Sigmoid colon (tissue), 7 donors: ENCODE measurements around the gene ENO3. TPM values are rescaled to one million over a fixed set of nuclear protein-coding genes. Genes with fewer than 3 reads are reported as not detected.

Experiments
- DNase-seq: peaks from one replicate; pipeline ENCODE4 v3.0.0-alpha.2; 2019
- H3K27ac ChIP-seq, 4 donors: fragments of 200-600 bp; sonication (generic); one replicate each; pipeline ENCODE4 v1.5.1; 2016 to 2019; ENCODE audit warnings: mild to moderate bottlenecking in 1 of 4
- H3K27me3 ChIP-seq, 3 donors: fragments of 200-600 bp; sonication (generic); one replicate each; pipeline ENCODE4 v1.5.1; 2019; ENCODE audit warnings: mild to moderate bottlenecking in 1 of 3
- H3K36me3 ChIP-seq, 4 donors: fragments of 200-600 bp; sonication (generic); one replicate each; pipeline ENCODE4 v1.5.1; 2016 to 2019
- H3K4me1 ChIP-seq, 4 donors: fragments of 200-600 bp; sonication (generic); one replicate each; pipeline ENCODE4 v1.5.1; 2017 to 2019
- H3K4me3 ChIP-seq, 4 donors: fragments of 200-600 bp; sonication (generic); one replicate each; pipeline ENCODE4 v1.5.1; 2017 to 2019; ENCODE audit warnings: mild to moderate bottlenecking in 2 of 4, moderate library complexity in 1 of 4
- H3K9me3 ChIP-seq, 4 donors: fragments of 200-600 bp in 3 of 4; sonication (generic) in 3 of 4; one replicate each; pipeline versions ENCODE4 v1.5.1 to v1.6.1; 2013 to 2019
- EP300 ChIP-seq, 4 donors: sonication (generic); formaldehyde crosslinking; IDR thresholded peaks; one replicate each; pipeline ENCODE4 v1.6.1; 2017; ENCODE audit warnings: antibody characterized with exemption in 4 of 4
- POLR2A ChIP-seq, 2 donors: fragments of 450-650 bp; IDR thresholded peaks; one replicate each; pipeline ENCODE4 v1.6.1; 2016; ENCODE audit warnings: antibody characterized with exemption in 2 of 2, mild to moderate bottlenecking in 2 of 2, moderate library complexity in 2 of 2
- POLR2AphosphoS5 ChIP-seq, 4 donors: sonication (generic); formaldehyde crosslinking; IDR thresholded peaks; one replicate each; pipeline ENCODE4 v1.6.1; 2017; ENCODE audit warnings: antibody characterized with exemption in 4 of 4
- WGBS, 2 donors: extraction: QIAGEN DNeasy Blood & Tissue Kit; methylation state at CpG; one replicate each; pipeline ENCODE4 v1.1.7; 2013; 5-methylcytosine and 5-hydroxymethylcytosine counted together
- intact Hi-C: fragments of 100-400 bp; cut with DNase I; formaldehyde crosslinking; loops from one replicate; pipeline ENCODE4 v1.15.1; 2023
- polyA plus RNA-seq, 3 donors: library from polyadenylated mRNA; stranded (reverse); fragments of 200-250 nt; gene quantifications; one replicate each; pipeline ENCODE4 v1.2.3, GENCODE V29; 2013
- total RNA-seq, 4 donors: library from RNA; depleted of rRNA; stranded (reverse); fragments of >200 nt; gene quantifications; one replicate each; pipeline ENCODE4 v1.1.0, GENCODE V29; 2016
- TF ChIP-seq, protein P1 (sequence below), 4 experiments: fragments of 450-650 bp in 3 of 4; fragments of 200-600 bp in 1 of 4; IDR thresholded peaks; one replicate each; pipeline ENCODE4 v1.5.1; 2016 to 2019; ENCODE audit warnings: antibody characterized with exemption in 4 of 4, mild to moderate bottlenecking in 3 of 4, moderate library complexity in 2 of 4
- donor health status: healthy with polysubstance abuse.
- donor health status: Bipolar disorder and iron deficiency.
- donor health status: healthy.

Gene ENO3
- total and polyA plus RNA-seq, 7 donors = 0.69 to 10.3 (median 5.4) TPM

DNA sequence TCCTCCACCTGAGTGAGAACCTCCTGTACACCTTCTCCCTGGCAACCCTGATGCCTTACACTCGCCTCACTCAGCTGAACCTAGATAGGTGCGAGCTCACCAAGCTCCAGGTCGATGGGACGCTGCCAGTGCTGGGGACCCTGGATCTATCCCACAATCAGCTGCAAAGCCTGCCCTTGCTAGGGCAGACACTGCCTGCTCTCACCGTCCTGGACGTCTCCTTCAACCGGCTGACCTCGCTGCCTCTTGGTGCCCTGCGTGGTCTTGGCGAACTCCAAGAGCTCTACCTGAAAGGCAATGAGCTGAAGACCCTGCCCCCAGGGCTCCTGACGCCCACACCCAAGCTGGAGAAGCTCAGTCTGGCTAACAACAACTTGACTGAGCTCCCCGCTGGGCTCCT is 18.2 kb upstream of the ENO3 start:
- 91 to 95% methylated on average over 12 of the region's 12 CpGs for WGBS, 2 donors
- H3K9me3 ChIP-seq = no peaks in the 10 kb centered on the region
- H3K4me3 ChIP-seq = no peak overlapping the region
- intact Hi-C loops = no loop called here
- H3K27me3 ChIP-seq = no peaks in the 10 kb centered on the region
- H3K36me3 ChIP-seq = peaks cover 6 to 20% (median 12%) of the 10 kb centered on the region in 4 donors
- H3K27ac ChIP-seq = no peak overlapping the region
- no peak for DNase-seq
- H3K4me1 ChIP-seq = peaks cover 0 to 14% (median 9%) of the 10 kb centered on the region in 4 donors
- no peak for TF ChIP-seq POLR2A (IDR thresholded peaks at IDR 0.05)
- TF ChIP-seq, protein P1, sequence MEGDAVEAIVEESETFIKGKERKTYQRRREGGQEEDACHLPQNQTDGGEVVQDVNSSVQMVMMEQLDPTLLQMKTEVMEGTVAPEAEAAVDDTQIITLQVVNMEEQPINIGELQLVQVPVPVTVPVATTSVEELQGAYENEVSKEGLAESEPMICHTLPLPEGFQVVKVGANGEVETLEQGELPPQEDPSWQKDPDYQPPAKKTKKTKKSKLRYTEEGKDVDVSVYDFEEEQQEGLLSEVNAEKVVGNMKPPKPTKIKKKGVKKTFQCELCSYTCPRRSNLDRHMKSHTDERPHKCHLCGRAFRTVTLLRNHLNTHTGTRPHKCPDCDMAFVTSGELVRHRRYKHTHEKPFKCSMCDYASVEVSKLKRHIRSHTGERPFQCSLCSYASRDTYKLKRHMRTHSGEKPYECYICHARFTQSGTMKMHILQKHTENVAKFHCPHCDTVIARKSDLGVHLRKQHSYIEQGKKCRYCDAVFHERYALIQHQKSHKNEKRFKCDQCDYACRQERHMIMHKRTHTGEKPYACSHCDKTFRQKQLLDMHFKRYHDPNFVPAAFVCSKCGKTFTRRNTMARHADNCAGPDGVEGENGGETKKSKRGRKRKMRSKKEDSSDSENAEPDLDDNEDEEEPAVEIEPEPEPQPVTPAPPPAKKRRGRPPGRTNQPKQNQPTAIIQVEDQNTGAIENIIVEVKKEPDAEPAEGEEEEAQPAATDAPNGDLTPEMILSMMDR (IDR thresholded peaks at IDR 0.05) = no peak
- no peak for TF ChIP-seq EP300 (IDR thresholded peaks at IDR 0.05)
- no peak for TF ChIP-seq POLR2AphosphoS5 (IDR thresholded peaks at IDR 0.05)

DNA sequence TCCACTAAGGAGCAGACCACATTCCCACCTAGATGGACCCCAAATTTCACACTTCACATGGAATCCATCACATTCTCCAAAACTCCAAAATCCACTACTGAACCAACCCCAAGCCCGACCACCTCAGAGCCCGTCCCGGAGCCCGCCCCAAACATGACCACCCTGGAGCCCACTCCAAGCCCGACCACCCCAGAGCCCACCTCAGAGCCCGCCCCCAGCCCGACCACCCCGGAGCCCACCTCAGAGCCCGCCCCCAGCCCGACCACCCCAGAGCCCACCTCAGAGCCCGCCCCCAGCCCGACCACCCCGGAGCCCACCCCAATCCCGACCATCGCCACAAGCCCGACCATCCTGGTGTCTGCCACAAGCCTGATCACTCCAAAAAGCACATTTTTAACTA is 17.3 kb upstream of the ENO3 start:
- intact Hi-C loops = no loop called here
- Histone ChIP-seq H3K27ac (no peak overlapping the region), H3K9me3 (no peaks in the 10 kb centered on the region), H3K4me1 (peaks cover 0 to 23% (median 17%) of the 10 kb centered on the region in 4 donors), H3K4me3 (no peak overlapping the region), H3K36me3 (peaks cover 13 to 27% (median 16%) of the 10 kb centered on the region in 4 donors), H3K27me3 (no peaks in the 10 kb centered on the region)
- no peak for TF ChIP-seq EP300 (IDR thresholded peaks at IDR 0.05)
- no peak for TF ChIP-seq POLR2A (IDR thresholded peaks at IDR 0.05)
- no peak for TF ChIP-seq POLR2AphosphoS5 (IDR thresholded peaks at IDR 0.05)
- TF ChIP-seq, protein P1 (IDR thresholded peaks at IDR 0.05) = no peak
- no peak for DNase-seq
- 74 to 80% methylated on average over 16 of the region's 16 CpGs for WGBS, 2 donors

DNA sequence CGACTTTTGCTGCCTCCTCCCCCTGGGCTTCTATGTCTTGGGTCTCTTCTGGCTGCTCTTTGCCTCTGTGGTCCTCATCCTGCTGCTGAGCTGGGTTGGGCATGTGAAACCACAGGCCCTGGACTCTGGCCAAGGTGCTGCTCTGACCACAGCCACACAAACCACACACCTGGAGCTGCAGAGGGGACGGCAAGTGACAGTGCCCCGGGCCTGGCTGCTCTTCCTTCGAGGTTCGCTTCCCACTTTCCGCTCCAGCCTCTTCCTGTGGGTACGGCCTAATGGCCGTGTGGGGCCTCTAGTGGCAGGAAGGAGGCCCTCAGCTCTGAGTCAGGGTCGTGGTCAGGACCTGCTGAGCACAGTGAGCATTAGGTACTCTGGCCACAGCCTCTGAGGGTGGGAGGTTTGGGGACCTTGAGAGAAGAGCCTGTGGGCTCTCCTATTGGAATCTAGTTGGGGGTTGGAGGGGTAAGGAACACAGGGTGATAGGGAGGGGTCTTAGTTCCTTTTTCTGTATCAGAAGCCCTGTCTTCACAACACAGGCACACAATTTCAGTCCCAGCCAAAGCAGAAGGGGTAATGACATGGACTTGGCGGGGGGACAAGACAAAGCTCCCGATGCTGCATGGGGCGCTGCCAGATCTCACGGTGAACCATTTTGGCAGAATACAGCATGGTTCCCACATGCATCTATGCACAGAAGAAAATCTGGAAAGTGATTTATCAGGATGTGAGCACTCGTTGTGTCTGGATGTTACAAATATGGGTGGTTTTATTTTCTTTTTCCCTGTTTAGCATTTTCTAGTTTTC is 16.5 kb upstream of the ENO3 start:
- intact Hi-C loops = no loop called here
- no peaks in the 10 kb centered on the region for H3K9me3 ChIP-seq
- H3K4me1 ChIP-seq = peaks cover 0 to 30% (median 24%) of the 10 kb centered on the region in 4 donors
- no peaks in the 10 kb centered on the region for H3K27me3 ChIP-seq
- no peak for DNase-seq
- H3K4me3 ChIP-seq = no peak overlapping the region
- H3K27ac ChIP-seq = peak overlapping the region in 3 of 4 donors; percentile 5 to 42 (median 42)
- peaks cover 13 to 27% (median 16%) of the 10 kb centered on the region in 4 donors for H3K36me3 ChIP-seq
- TF ChIP-seq, protein P1 (IDR thresholded peaks at IDR 0.05) = peak in 1 of 4 experiments; percentile 6
- no peak for TF ChIP-seq EP300 (IDR thresholded peaks at IDR 0.05)
- TF ChIP-seq POLR2A (IDR thresholded peaks at IDR 0.05) = no peak
- 28 to 38% methylated on average over 14 of the region's 14 CpGs for WGBS, 2 donors

DNA sequence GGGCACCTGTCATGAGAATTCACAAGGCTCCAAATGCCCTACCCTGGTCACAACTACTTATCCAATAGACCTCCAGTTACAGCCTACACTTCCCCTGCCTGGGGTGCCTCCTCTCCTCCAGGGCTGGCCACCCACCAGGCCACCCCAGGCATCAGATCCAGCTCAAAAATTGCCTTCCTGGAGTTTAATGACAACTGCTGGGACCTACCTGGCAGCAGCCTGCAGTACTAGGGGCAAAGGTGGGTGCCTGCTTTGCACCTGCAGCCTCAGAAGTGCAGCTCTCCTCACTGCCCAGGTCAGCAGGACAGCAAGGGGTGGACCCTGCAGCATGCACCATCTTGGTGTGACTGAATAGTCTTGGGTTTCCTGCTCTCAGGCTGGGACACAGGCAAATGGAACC is 15.3 kb upstream of the ENO3 start:
- H3K4me1 ChIP-seq = peaks cover 0 to 31% (median 25%) of the 10 kb centered on the region in 4 donors
- peaks cover 13 to 27% (median 16%) of the 10 kb centered on the region in 4 donors for H3K36me3 ChIP-seq
- no peak overlapping the region for H3K27ac ChIP-seq
- H3K4me3 ChIP-seq = no peak overlapping the region
- TF ChIP-seq EP300 (IDR thresholded peaks at IDR 0.05) (no peak), POLR2AphosphoS5 (IDR thresholded peaks at IDR 0.05) (no peak), POLR2A (IDR thresholded peaks at IDR 0.05) (no peak)
- TF ChIP-seq, protein P1 (IDR thresholded peaks at IDR 0.05) = no peak
- H3K9me3 ChIP-seq = no peaks in the 10 kb centered on the region
- intact Hi-C loops = no loop called here
- DNase-seq = no peak
- no peaks in the 10 kb centered on the region for H3K27me3 ChIP-seq
